Tibial nerve (tissue), 4 donors: ENCODE results near the gene PRKCH.

Experiments used
- EP300 ChIP-seq, 2 donors: sonication (generic); formaldehyde crosslinking; IDR thresholded peaks; one replicate each; pipeline ENCODE4 v1.6.1; 2017; ENCODE audit warnings: antibody characterized with exemption in 2 of 2, mild to moderate bottlenecking in 1 of 2
- TF ChIP-seq, protein P1 (sequence below), 5 experiments: fragments of 200-600 bp in 3 of 5; fragments of 450-650 bp in 2 of 5; sonication (generic) in 3 of 5; IDR thresholded peaks; one replicate each; pipeline ENCODE4 v1.5.1; 2016 to 2019; ENCODE audit warnings: antibody characterized with exemption in 5 of 5, mild to moderate bottlenecking in 3 of 5, moderate library complexity in 2 of 5

DNA sequence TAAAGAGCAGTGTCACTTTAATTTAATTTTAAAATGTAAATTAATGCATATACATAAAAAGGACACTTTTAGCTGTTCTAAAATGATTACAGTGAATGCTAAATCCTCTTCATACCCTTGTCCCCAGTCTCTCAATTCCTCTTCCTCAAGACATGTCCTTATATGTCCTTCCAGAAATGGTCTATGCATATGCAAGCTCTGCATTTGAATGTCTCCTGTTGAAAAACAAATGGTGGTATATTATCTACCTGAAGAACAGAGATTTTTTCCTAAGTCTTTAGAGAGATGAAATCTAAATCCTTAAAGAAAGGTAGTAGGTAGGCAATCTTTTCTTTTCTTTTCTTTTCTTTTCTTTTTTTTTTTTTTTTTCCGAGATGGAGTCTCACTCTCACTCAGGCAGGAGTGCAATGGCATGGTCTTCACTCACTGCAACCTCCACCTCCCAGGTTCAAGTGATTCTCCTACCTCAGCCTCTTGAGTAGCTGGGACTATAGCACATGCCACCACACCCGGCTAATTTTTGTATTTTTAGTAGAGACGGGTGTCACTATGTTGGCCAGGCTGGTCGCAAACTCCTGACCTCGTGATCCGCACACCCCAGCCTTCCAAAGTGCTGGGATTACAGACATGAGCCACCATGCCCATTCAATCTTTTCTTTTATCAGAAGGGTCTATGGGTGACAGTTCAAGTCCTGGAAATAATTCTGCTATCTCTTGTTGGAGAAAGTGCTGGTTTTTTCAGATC, 180.5 kb downstream of the PRKCH start:
- TF ChIP-seq EP300 (IDR thresholded peaks at IDR 0.05) = no peak
- TF ChIP-seq, protein P1, sequence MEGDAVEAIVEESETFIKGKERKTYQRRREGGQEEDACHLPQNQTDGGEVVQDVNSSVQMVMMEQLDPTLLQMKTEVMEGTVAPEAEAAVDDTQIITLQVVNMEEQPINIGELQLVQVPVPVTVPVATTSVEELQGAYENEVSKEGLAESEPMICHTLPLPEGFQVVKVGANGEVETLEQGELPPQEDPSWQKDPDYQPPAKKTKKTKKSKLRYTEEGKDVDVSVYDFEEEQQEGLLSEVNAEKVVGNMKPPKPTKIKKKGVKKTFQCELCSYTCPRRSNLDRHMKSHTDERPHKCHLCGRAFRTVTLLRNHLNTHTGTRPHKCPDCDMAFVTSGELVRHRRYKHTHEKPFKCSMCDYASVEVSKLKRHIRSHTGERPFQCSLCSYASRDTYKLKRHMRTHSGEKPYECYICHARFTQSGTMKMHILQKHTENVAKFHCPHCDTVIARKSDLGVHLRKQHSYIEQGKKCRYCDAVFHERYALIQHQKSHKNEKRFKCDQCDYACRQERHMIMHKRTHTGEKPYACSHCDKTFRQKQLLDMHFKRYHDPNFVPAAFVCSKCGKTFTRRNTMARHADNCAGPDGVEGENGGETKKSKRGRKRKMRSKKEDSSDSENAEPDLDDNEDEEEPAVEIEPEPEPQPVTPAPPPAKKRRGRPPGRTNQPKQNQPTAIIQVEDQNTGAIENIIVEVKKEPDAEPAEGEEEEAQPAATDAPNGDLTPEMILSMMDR (IDR thresholded peaks at IDR 0.05) = no peak
